Stimulated activated CD4-positive, alpha-beta T cell treated with anti-CD3 and anti-CD28 coated beads, Interleukin-15, amount 100 ng/mL, for 48 hours (primary cell): Measurements from ENCODE around the gene EXOC3.

Experiments
- DNase-seq, 2 donors: peaks; one replicate each; pipeline ENCODE4 v3.0.0-alpha.2; 2020; ENCODE audit warnings: low read depth in 2 of 2

EXOC3 gene

DNA sequence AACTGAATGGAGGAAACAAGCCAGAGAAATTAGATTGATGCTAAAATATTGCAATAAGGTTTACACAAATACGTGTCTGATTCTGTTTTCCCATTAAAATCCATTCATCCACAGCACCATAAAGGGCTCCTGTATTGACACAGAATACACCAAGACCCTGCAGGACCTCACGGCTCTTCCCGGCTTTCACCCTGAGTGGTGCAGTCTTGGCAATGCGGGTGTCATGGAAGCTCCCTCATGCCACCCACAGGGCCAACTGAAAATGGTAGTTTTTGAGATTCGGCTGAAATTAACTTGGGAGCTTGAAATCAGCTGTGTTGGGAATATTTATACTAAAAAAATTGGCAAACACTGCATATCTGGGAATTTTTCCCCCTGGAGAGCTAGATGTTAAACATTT, 17.3 kb upstream of the EXOC3 start:
- DNase-seq: no peak

- no peak for DNase-seq
These were observed 16.5 kb upstream of the EXOC3 start for GRCh38 chr5:426392-426976.

DNA sequence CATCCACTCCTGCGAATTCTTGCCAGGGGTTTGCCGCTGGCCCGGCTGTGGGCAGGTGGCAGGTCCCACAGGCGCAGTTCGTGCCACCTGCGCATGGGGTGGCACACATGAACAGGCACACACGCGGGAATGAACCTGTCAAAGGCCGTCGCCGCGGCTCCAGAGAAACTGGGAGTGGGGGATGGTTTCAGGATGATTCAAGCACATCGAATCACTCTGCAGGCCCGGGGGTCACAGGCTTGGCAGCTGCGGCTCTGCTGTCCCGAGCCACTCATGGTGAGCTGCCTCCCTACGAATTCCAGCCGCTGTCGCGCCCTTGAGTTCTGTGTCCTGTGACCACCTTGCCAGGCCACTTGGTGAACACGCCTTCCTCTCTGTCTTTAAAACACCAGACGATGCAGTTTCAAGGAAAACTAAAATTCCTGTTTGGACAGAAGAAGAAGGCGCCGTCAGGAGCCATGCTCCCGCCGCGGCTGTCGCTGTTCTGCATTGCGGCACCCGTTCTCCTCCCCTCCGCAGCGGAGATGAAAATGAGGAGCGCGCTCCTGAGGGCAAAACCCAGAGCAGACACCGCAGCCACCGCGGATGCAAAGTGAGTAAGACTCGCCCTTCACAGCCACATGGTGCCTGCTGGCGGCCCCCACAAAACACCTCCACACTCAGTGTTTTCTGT, 15.4 kb upstream of the EXOC3 start:
- DNase-seq: no peak

- DNase-seq: no peak
These were observed 14.8 kb upstream of the EXOC3 start for GRCh38 chr5:428219-428618.

DNA sequence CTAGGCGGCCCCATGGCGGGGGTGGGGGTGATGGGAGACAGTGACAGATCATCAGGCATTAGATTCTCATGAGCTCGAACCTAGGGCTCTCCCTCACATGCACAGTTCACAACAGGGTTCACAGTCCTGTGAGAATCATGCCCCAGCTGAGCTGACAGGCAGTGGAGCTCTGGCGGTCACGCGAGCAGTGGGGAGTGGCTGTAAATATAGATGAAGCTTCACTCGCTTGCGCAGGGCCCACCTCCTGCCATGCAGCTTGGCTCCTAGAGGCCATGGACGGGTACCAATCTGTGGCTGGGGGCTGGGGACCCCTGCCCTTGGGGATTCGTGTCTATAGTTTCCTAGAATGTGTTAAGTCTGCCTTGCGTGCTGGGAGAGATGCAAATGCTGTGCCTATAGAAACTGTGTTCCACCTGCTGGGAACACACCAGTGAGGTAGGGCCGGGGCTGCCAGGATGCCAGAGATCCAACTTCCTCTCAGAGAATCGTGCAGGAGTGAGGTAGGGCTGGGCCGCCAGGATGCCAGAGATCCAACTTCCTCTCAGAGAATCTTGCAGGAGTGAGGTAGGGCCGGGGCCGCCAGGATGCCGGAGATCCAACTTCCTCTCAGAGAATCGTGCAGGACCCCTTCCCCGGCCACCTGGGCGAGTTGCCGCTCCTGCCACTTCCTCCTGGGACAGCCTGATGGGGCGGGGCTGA, 14.1 kb upstream of the EXOC3 start:
- no peak for DNase-seq

GRCh38 chr5:429453-430188, 13.4 kb upstream of the EXOC3 start:
- DNase-seq: no peak

GRCh38 chr5:430214-430925, 12.6 kb upstream of the EXOC3 start:
- no peak for DNase-seq

- DNase-seq: no peak
These were observed 11.8 kb upstream of the EXOC3 start for GRCh38 chr5:431001-431710.

DNA sequence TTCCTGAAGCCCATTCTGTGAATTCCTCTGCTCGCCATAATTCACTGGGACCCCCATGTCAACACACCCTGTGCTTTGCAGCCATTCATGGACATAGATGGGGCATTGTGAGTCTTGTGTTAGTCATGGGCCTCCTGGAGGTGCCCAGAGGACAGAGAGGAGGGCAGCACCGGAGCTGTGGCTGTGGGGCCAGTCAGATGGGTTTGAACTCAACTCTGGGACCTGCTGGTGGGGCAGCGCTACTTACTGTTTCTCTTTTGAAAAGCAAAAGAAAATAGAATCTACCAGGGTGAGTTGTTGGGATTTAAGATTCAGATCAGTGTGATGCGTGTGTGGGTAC, 11.3 kb upstream of the EXOC3 start:
- no peak for DNase-seq

GRCh38 chr5:432201-432927, 10.6 kb upstream of the EXOC3 start:
- no peak for DNase-seq

- no peak for DNase-seq
These were observed 9.8 kb upstream of the EXOC3 start for GRCh38 chr5:432928-433791.

DNA sequence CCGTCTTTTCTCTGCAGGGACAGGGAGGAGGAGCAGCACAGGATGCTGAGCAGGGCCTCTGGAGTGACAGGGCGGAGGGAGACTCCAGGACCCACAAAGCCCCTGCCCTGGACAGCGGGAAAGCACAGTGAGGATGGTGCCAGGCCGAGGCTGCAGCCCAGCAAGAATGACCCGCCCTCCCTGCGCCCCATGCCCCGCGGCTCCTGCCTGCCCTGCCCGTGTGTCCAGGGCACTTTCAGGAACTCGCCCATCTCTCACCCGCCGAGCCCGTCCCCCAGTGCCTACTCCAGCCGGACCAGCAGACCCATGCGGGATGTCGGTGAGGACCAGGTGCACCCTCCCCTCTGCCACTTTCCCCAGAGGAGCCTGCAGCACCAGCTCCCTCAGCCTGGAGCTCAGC, 9.1 kb upstream of the EXOC3 start:
- DNase-seq: no peak

DNA sequence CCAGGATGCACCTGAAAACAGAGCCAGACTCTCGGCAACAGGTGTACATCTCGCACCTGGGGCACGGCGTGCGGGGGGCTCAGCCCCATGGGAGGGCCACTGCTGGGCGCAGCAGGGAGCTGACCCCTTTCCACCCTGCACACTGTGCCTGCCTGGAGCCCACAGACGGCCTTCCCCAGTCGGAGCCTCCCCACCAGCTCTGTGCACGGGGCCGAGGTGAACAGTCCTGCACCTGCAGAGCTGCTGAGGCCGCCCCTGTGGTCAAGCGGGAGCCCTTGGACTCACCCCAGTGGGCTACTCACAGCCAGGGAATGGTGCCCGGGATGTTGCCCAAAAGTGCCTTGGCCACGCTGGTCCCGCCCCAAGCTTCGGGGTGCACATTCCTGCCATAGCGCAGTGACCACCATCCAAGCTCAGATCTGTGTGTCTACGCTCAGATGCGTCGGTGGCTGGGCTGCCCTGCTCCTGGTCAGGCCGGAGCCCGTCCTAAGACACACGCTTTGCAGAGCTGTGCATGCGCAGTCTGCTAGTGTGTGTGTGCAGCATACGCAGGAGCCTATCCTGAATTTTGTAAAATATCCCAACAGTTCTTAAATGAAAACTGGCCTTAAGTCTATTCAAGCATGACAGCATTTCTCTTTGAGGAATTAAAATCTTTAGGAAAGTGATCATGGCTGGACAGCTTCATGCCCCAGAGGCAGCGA, 8.4 kb upstream of the EXOC3 start:
- DNase-seq: no peak

DNA sequence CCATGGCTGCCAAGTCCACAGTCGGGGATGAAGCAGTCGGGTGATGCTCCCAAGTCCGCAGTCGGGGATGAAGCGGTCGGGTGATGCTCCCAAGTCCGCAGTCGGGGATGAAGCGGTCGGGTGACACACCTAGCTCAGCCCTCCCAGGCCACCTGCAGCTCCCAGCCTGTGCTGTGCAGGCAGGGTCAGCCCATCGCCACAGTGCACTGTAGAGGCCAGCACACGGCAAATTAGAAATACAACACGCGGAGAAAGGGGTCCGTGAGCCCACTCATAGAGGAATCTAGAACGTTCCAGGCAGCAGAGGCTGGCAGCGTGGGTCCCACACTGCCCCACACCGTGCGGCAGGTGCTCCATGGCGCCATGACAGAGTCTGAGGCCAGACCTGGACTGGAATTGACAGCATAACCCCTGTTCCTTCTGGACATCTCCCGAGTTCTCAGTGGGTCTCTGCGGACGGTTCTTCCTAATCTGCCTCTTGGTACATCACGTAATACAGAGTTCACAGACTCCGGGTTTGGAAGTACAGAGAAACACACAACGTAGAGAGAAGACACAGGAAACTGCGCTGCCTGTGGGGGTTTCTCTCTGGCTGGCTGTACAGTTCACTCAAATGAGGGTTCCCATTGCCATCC, 7.7 kb upstream of the EXOC3 start:
- DNase-seq: no peak

- no peak for DNase-seq
These were observed 6.9 kb upstream of the EXOC3 start for GRCh38 chr5:435961-436640.

DNA sequence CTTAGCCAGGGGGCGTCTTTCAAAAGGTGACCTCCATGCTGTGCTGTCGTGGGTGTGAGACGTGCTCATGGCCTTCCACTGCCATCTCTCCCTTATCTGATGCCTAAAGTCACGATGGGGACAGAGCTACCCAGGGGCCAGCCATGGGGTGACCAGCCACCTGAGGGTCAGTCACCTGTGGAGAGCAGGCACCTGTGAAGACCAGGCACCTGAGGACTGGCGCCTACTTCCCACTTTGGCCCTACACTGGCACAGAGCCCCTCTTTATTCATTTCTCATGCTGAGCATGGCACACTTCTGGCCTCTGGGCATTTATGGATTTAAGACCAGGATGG, 6.4 kb upstream of the EXOC3 start:
- no peak for DNase-seq

- DNase-seq: no peak
These were observed 5.7 kb upstream of the EXOC3 start for GRCh38 chr5:437281-437771.

GRCh38 chr5:438481-438981, 4.4 kb upstream of the EXOC3 start:
- no peak for DNase-seq
